ENCODE data around the gene CEACAM5. TPM values are rescaled to one million over a fixed set of nuclear protein-coding genes. Genes with fewer than 3 reads are reported as not detected.

CEACAM5 gene
- total and polyA plus RNA-seq, 2 of the 4 experiments (the other 2 are of a cell fraction) = not detected

- Histone ChIP-seq H3K9me3 (ENCODE audit: control insufficient read depth, insufficient read depth, low read length) (no peaks in the 10 kb centered on the region), H4K20me1 (ENCODE audit: insufficient read depth, low read length) (no peaks in the 10 kb centered on the region), H2BK20ac (ENCODE audit: low read depth, low read length) (no peak overlapping the region), H2AK9ac (replicated peaks; ENCODE audit: low read depth, low read length, poor library complexity) (no peak overlapping the region), H2AFZ (replicated peaks; ENCODE audit: low read length, poor library complexity) (no peak overlapping the region), H2AK5ac (ENCODE audit: low read depth, low read length) (no peak overlapping the region), H3K4me1 (ENCODE audit: control insufficient read depth, insufficient read depth, low read length) (no peaks in the 10 kb centered on the region), H3K27me3 (ENCODE audit: control insufficient read depth, insufficient read depth, low read length) (no peaks in the 10 kb centered on the region), H3K4ac (ENCODE audit: low read depth, low read length) (no peak overlapping the region), H3K56ac (ENCODE audit: extremely low read depth, insufficient read depth, low read length) (no peak overlapping the region), H2BK15ac (ENCODE audit: low read depth, low read length) (no peak overlapping the region), H3K14ac (replicated peaks; ENCODE audit: low read depth, low read length) (no peak overlapping the region), H3K79me1 (ENCODE audit: low read depth in 1 of 2, low read length in 2 of 2) (no peaks in the 10 kb centered on the region), H4K8ac (ENCODE audit: low read depth in 2 of 2, low read length in 2 of 2) (no peak overlapping the region), H3K36me3 (ENCODE audit: control insufficient read depth, insufficient read depth, low read length) (no peaks in the 10 kb centered on the region), H3K9ac (ENCODE audit: low read depth, low read length) (no peak overlapping the region), H4K5ac (ENCODE audit: low read depth, low read length) (no peak overlapping the region), H3K18ac (ENCODE audit: low read depth, low read length) (no peak overlapping the region), H4K91ac (ENCODE audit: insufficient read depth, low read depth, low read length) (no peak overlapping the region), H3K4me3 (ENCODE audit: insufficient read depth, low read depth, low read length) (no peak overlapping the region), H3K9me1 (ENCODE audit: insufficient read depth, low read length) (no peaks in the 10 kb centered on the region), H3K4me2 (ENCODE audit: low read depth, low read length) (no peak overlapping the region), H2BK120ac (ENCODE audit: low read depth, low read length) (no peak overlapping the region), H3K23ac (ENCODE audit: low read depth, low read length) (no peak overlapping the region), H2BK5ac (ENCODE audit: low read depth, low read length, poor library complexity, severe bottlenecking) (no peak overlapping the region), H3K27ac (ENCODE audit: insufficient read depth, low read length) (no peak overlapping the region)
- POLR2A ChIA-PET (ENCODE audit: unreplicated experiment) = no interaction called here
- ATAC-seq (ENCODE audit: low read depth) = no peak
- WGBS, 2 experiments (ENCODE audit: extremely low coverage in 2 of 2, insufficient read length in 1 of 2) = 38% methylated on average over 1 of the region's 5 CpGs; no CpG with 5 or more reads in 1 of the 2 experiments
- intact Hi-C loops (cut with micrococcal nuclease) = no loop called here
- no peak for DNase-seq
- TF ChIP-seq CTCF (conservative IDR thresholded peaks at IDR 0.05; ENCODE audit: low read depth, low read length) (no peak), MAFK (IDR thresholded peaks at IDR 0.05; ENCODE audit: low read depth, low read length) (no peak), NFE2L2 (IDR thresholded peaks at IDR 0.05; ENCODE audit: low read depth, low read length) (no peak), RCOR1 (IDR thresholded peaks at IDR 0.05; ENCODE audit: insufficient replicate concordance, low read length) (no peak), SMC3 (IDR thresholded peaks at IDR 0.05; ENCODE audit: low read depth, low read length) (no peak), FOS (IDR thresholded peaks at IDR 0.05; ENCODE audit: low read depth, low read length) (no peak), MXI1 (IDR thresholded peaks at IDR 0.05; ENCODE audit: borderline replicate concordance, low read depth, low read length) (no peak), BHLHE40 (IDR thresholded peaks at IDR 0.05; ENCODE audit: low read depth, low read length) (no peak), RFX5 (IDR thresholded peaks at IDR 0.05; ENCODE audit: low read depth, low read length) (no peak), USF2 (IDR thresholded peaks at IDR 0.05; ENCODE audit: low read depth, low read length) (no peak)
- BruUV-seq (replicated peaks) = no TSS peak
- in situ Hi-C loops (cut with MboI; ENCODE audit: low sequenced_read_pairs) = no loop called here
- dilution Hi-C loops (cut with HindIII; ENCODE audit: low sequenced_read_pairs, unreplicated experiment) = no loop called here
- CTCF ChIA-PET = no interaction called here
Measured at GRCh38 chr19:41671486-41671885, 36.9 kb upstream of the CEACAM5 start.

Data from IMR-90 (cell line).